ENCODE results near the gene C13orf42.

DNA sequence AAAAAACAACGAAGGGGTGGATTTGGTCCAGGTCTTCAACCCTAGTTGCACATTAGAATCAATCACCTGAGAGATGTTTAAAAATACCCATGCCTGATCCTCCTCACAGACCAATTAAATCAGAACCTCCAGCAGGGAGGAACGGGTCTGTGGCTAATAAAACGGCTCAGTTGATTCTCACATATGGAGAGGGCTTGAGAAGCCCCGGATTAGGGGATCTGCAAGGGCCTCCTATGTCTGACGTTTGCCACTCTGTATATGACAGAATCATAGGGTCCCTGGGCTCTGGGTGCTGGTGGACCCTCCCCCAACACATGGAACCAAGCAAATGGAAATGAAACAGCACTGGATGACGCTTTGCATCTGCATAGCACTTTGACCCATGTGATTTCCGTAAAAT is 36.7 kb upstream of the C13orf42 start:
- TF ChIP-seq, protein P1, sequence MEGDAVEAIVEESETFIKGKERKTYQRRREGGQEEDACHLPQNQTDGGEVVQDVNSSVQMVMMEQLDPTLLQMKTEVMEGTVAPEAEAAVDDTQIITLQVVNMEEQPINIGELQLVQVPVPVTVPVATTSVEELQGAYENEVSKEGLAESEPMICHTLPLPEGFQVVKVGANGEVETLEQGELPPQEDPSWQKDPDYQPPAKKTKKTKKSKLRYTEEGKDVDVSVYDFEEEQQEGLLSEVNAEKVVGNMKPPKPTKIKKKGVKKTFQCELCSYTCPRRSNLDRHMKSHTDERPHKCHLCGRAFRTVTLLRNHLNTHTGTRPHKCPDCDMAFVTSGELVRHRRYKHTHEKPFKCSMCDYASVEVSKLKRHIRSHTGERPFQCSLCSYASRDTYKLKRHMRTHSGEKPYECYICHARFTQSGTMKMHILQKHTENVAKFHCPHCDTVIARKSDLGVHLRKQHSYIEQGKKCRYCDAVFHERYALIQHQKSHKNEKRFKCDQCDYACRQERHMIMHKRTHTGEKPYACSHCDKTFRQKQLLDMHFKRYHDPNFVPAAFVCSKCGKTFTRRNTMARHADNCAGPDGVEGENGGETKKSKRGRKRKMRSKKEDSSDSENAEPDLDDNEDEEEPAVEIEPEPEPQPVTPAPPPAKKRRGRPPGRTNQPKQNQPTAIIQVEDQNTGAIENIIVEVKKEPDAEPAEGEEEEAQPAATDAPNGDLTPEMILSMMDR (conservative IDR thresholded peaks at IDR 0.05; ENCODE audit: low read length) = no peak
- TF ChIP-seq EZH2phosphoT487 (IDR thresholded peaks at IDR 0.05; ENCODE audit: borderline replicate concordance) = no peak
